Skeletal muscle satellite cell (primary cell): ENCODE data around the gene TLK1.

Experiments used
- H3K27me3 ChIP-seq: 2 replicates; pipeline ENCODE4 v1.7.0; 2013; ENCODE audit warnings: low read length; ENCODE audit not compliant: control insufficient read depth, insufficient read depth
- H3K36me3 ChIP-seq: 2 replicates; pipeline ENCODE4 v1.7.0; 2013; ENCODE audit warnings: mild to moderate bottlenecking, control low read depth, low read length; ENCODE audit not compliant: insufficient read depth
- H3K4me1 ChIP-seq: 2 replicates; pipeline ENCODE4 v1.7.0; 2013; ENCODE audit warnings: low read length; ENCODE audit not compliant: control insufficient read depth, insufficient read depth
- H3K4me2 ChIP-seq: 2 replicates; pipeline ENCODE4 v1.7.0; 2013; ENCODE audit warnings: mild to moderate bottlenecking, low read length
- H3K4me3 ChIP-seq: 2 replicates; pipeline ENCODE4 v1.7.0; 2013; ENCODE audit warnings: low read length
- H3K9ac ChIP-seq: 2 replicates; pipeline ENCODE4 v1.7.0; 2013; ENCODE audit warnings: mild to moderate bottlenecking, low read depth, low read length, moderate library complexity
- H3K9me3 ChIP-seq: replicated peaks from 2 replicates; pipeline ENCODE4 v1.7.0; 2013; ENCODE audit warnings: mild to moderate bottlenecking, control low read depth, low read length

TLK1 gene

GRCh38 chr2:171072164-171072563 lies 88.5 kb downstream of the TLK1 start:
- no peak overlapping the region for H3K4me2 ChIP-seq
- no peaks in the 10 kb centered on the region for H3K9me3 ChIP-seq
- H3K4me1 ChIP-seq = no peaks in the 10 kb centered on the region
- peaks cover 6% of the 10 kb centered on the region for H3K36me3 ChIP-seq
- H3K4me3 ChIP-seq = no peak overlapping the region
- H3K27me3 ChIP-seq = no peaks in the 10 kb centered on the region
- H3K9ac ChIP-seq = no peak overlapping the region

GRCh38 chr2:171069286-171069956 lies 91.3 kb downstream of the TLK1 start:
- no peaks in the 10 kb centered on the region for H3K27me3 ChIP-seq
- H3K9me3 ChIP-seq = no peaks in the 10 kb centered on the region
- no peak overlapping the region for H3K4me3 ChIP-seq
- no peaks in the 10 kb centered on the region for H3K4me1 ChIP-seq
- peaks cover 3% of the 10 kb centered on the region for H3K36me3 ChIP-seq
- no peak overlapping the region for H3K9ac ChIP-seq
- no peak overlapping the region for H3K4me2 ChIP-seq

- Histone ChIP-seq H3K4me3 (no peak overlapping the region), H3K27me3 (no peaks in the 10 kb centered on the region), H3K4me2 (no peak overlapping the region), H3K36me3 (no peaks in the 10 kb centered on the region), H3K9me3 (no peaks in the 10 kb centered on the region), H3K4me1 (no peaks in the 10 kb centered on the region), H3K9ac (no peak overlapping the region)
Observed at GRCh38 chr2:171066110-171066509, 94.6 kb downstream of the TLK1 start.

GRCh38 chr2:171057575-171057974 lies 103.1 kb downstream of the TLK1 start:
- H3K27me3 ChIP-seq = no peaks in the 10 kb centered on the region
- H3K9me3 ChIP-seq = no peaks in the 10 kb centered on the region
- H3K4me3 ChIP-seq = no peak overlapping the region
- no peak overlapping the region for H3K9ac ChIP-seq
- no peak overlapping the region for H3K4me2 ChIP-seq
- H3K36me3 ChIP-seq = peaks cover 25% of the 10 kb centered on the region
- peaks cover 4% of the 10 kb centered on the region for H3K4me1 ChIP-seq

- H3K36me3 ChIP-seq = peaks cover 29% of the 10 kb centered on the region
- no peaks in the 10 kb centered on the region for H3K27me3 ChIP-seq
- peaks cover 4% of the 10 kb centered on the region for H3K4me1 ChIP-seq
- H3K4me3 ChIP-seq = no peak overlapping the region
- H3K9me3 ChIP-seq = no peaks in the 10 kb centered on the region
- no peak overlapping the region for H3K9ac ChIP-seq
- no peak overlapping the region for H3K4me2 ChIP-seq
Observed at GRCh38 chr2:171056307-171056706, 104.4 kb downstream of the TLK1 start.

- Histone ChIP-seq H3K9me3 (no peaks in the 10 kb centered on the region), H3K4me3 (no peak overlapping the region), H3K27me3 (no peaks in the 10 kb centered on the region), H3K9ac (no peak overlapping the region), H3K4me1 (no peaks in the 10 kb centered on the region), H3K36me3 (peaks cover 24% of the 10 kb centered on the region), H3K4me2 (no peak overlapping the region)
Observed at GRCh38 chr2:171049691-171050090, 111.0 kb downstream of the TLK1 start.

GRCh38 chr2:171046048-171046560 lies 114.6 kb downstream of the TLK1 start:
- Histone ChIP-seq H3K9me3 (no peaks in the 10 kb centered on the region), H3K36me3 (peaks cover 14% of the 10 kb centered on the region), H3K4me1 (no peaks in the 10 kb centered on the region), H3K4me2 (no peak overlapping the region), H3K9ac (no peak overlapping the region), H3K4me3 (no peak overlapping the region), H3K27me3 (no peaks in the 10 kb centered on the region)

- Histone ChIP-seq H3K4me1 (no peaks in the 10 kb centered on the region), H3K27me3 (no peaks in the 10 kb centered on the region), H3K36me3 (peaks cover 14% of the 10 kb centered on the region), H3K9me3 (no peaks in the 10 kb centered on the region), H3K4me2 (no peak overlapping the region), H3K4me3 (no peak overlapping the region), H3K9ac (no peak overlapping the region)
Observed at GRCh38 chr2:171044416-171044815, 116.3 kb downstream of the TLK1 start.

- Histone ChIP-seq H3K9ac (no peak overlapping the region), H3K9me3 (no peaks in the 10 kb centered on the region), H3K4me3 (no peak overlapping the region), H3K27me3 (no peaks in the 10 kb centered on the region), H3K4me2 (no peak overlapping the region), H3K4me1 (no peaks in the 10 kb centered on the region), H3K36me3 (peaks cover 5% of the 10 kb centered on the region)
Observed at GRCh38 chr2:171042253-171042969, 118.3 kb downstream of the TLK1 start.

- Histone ChIP-seq H3K4me3 (no peak overlapping the region), H3K9ac (no peak overlapping the region), H3K4me2 (no peak overlapping the region), H3K36me3 (peaks cover 18% of the 10 kb centered on the region), H3K27me3 (no peaks in the 10 kb centered on the region), H3K9me3 (no peaks in the 10 kb centered on the region), H3K4me1 (no peaks in the 10 kb centered on the region)
Observed at GRCh38 chr2:171036532-171036931, 124.2 kb downstream of the TLK1 start.

- no peak overlapping the region for H3K4me3 ChIP-seq
- no peaks in the 10 kb centered on the region for H3K9me3 ChIP-seq
- H3K9ac ChIP-seq = no peak overlapping the region
- no peak overlapping the region for H3K4me2 ChIP-seq
- no peaks in the 10 kb centered on the region for H3K27me3 ChIP-seq
- H3K36me3 ChIP-seq = peaks cover 18% of the 10 kb centered on the region
- H3K4me1 ChIP-seq = no peaks in the 10 kb centered on the region
Observed at GRCh38 chr2:171034315-171034714, 126.4 kb downstream of the TLK1 start.

GRCh38 chr2:171025214-171025613 lies 135.5 kb downstream of the TLK1 start:
- no peaks in the 10 kb centered on the region for H3K9me3 ChIP-seq
- H3K4me3 ChIP-seq = no peak overlapping the region
- H3K4me2 ChIP-seq = no peak overlapping the region
- H3K36me3 ChIP-seq = no peaks in the 10 kb centered on the region
- H3K4me1 ChIP-seq = peaks cover 16% of the 10 kb centered on the region
- no peak overlapping the region for H3K9ac ChIP-seq
- H3K27me3 ChIP-seq = no peaks in the 10 kb centered on the region
